GM12878 (cell line): ENCODE data around the gene TLR1. TPM values are rescaled to one million over a fixed set of nuclear protein-coding genes. Genes with fewer than 3 reads are reported as not detected.

ENCODE experiments used
- ATAC-seq: fragments of 200-7000 bp; cut with Tn5 transposase; 3 replicates; pipeline ENCODE4 v1.9.1; 2020; ENCODE audit warnings: mild to moderate bottlenecking, moderate library complexity
- BruUV-seq: library from RNA; stranded (reverse); fragments of 400-500 nt; replicated peaks from 2 replicates; lab custom pipeline; 2021; lab: Mats Ljungman, UMichigan
- CTCF ChIA-PET: fragments of 300-600 bp; sonication (Branson Sonifier 250); formaldehyde crosslinking; extraction: SDS; loops from one replicate; lab custom pipeline; 2021; ENCODE audit warnings: inconsistent platforms; lab: Yijun Ruan, JAX
- POLR2A ChIA-PET: fragments of 350-600 bp; formaldehyde crosslinking; extraction: SDS; loops from one replicate; lab custom pipeline; 2021; ENCODE audit warnings: inconsistent platforms; lab: Charles Lee
- RAD21 ChIA-PET: fragments of 300-600 bp; sonication (Branson Sonifier 250); formaldehyde crosslinking; loops from one replicate; lab custom pipeline; 2023; ENCODE audit warnings: antibody characterized with exemption; ENCODE audit not compliant: unreplicated experiment; lab: Charles Lee
- SMC1A ChIA-PET: fragments of 300-600 bp; sonication (Branson Sonifier 250); formaldehyde crosslinking; loops from one replicate; lab custom pipeline; 2023; ENCODE audit not compliant: unreplicated experiment, uncharacterized antibody; lab: Charles Lee
- DNase-seq: peaks from one replicate; pipeline ENCODE4 v3.0.0-alpha.2; 2011; ENCODE audit warnings: low read depth, low spot score
- FAIRE-seq: peaks from 3 replicates; lab custom pipeline; 2011; peaks lifted over from hg19 to GRCh38; lab: Jason Lieb, UNC
- H2AFZ ChIP-seq: 2 replicates; pipeline ENCODE4 v1.6.0; 2011; ENCODE audit warnings: low read depth, low read length, control low read depth; ENCODE audit not compliant: control insufficient read depth
- H3K27ac ChIP-seq: 2 replicates; pipeline ENCODE4 v1.5.1; 2011; ENCODE audit warnings: control low read depth; ENCODE audit not compliant: control insufficient read depth, insufficient read depth
- H3K27me3 ChIP-seq, 2 experiments: replicated peaks in 1 of 2; 2 replicates each; pipeline versions ENCODE4 v1.6.0 to v1.6.1; 2011; ENCODE audit warnings: low read length in 1 of 2; ENCODE audit not compliant: control insufficient read depth in 2 of 2, insufficient read depth in 2 of 2
- H3K36me3 ChIP-seq, 2 experiments: 2 replicates each; pipeline ENCODE4 v1.5.1; 2011; ENCODE audit warnings: low read length in 1 of 2; ENCODE audit not compliant: control insufficient read depth in 2 of 2, insufficient read depth in 2 of 2
- H3K4me1 ChIP-seq: 2 replicates; pipeline ENCODE4 v1.6.1; 2011; ENCODE audit warnings: mild to moderate bottlenecking, low read length, moderate library complexity, mixed read lengths; ENCODE audit not compliant: control insufficient read depth, insufficient read depth
- H3K4me2 ChIP-seq: 2 replicates; pipeline ENCODE4 v1.6.0; 2011; ENCODE audit warnings: control low read depth; ENCODE audit not compliant: control insufficient read depth, insufficient read depth
- H3K4me3 ChIP-seq: fragments of 200-600 bp; sonication (generic); 2 replicates; pipeline ENCODE4 v1.5.1; 2016
- H3K79me2 ChIP-seq: 2 replicates; pipeline ENCODE4 v1.6.0; 2011; ENCODE audit warnings: low read length; ENCODE audit not compliant: control insufficient read depth, insufficient read depth
- H3K9ac ChIP-seq: 2 replicates; pipeline ENCODE4 v1.8.0; 2011; ENCODE audit warnings: low read length, control low read depth, mixed read lengths; ENCODE audit not compliant: control insufficient read depth, insufficient read depth
- H3K9me3 ChIP-seq: replicated peaks from 3 replicates; pipeline ENCODE4 v1.5.1; 2011; ENCODE audit warnings: mild to moderate bottlenecking, low read length; ENCODE audit not compliant: control insufficient read depth, insufficient read depth
- H4K20me1 ChIP-seq: 2 replicates; pipeline ENCODE4 v1.6.0; 2011; ENCODE audit not compliant: control insufficient read depth, insufficient read depth
- IKZF1 ChIP-seq: fragments of 450-650 bp; conservative IDR thresholded peaks from 2 replicates; pipeline ENCODE4 v1.6.1; 2017; ENCODE audit warnings: antibody characterized with exemption, mild to moderate bottlenecking
- IKZF2 ChIP-seq, 2 experiments: fragments of 450-650 bp; IDR thresholded peaks; 2 replicates each; pipeline ENCODE4 v1.6.1; 2017; ENCODE audit warnings: mild to moderate bottlenecking in 2 of 2, moderate library complexity in 2 of 2
- NFYA ChIP-seq: IDR thresholded peaks from 2 replicates; pipeline ENCODE4 v1.6.1; 2011; ENCODE audit warnings: low read depth, mild to moderate bottlenecking, low read length, improper control_type of control experiment, borderline replicate concordance
- NRF1 ChIP-seq: conservative IDR thresholded peaks from 2 replicates; pipeline ENCODE4 v1.6.1; 2011; ENCODE audit warnings: mild to moderate bottlenecking, low read depth, low read length, improper control_type of control experiment
- PRDM15 ChIP-seq: fragments of 450-650 bp; formaldehyde crosslinking; IDR thresholded peaks from 2 replicates; pipeline ENCODE4 v1.4.0; 2020; ENCODE audit warnings: mild to moderate bottlenecking, moderate library complexity
- RAD51 ChIP-seq: fragments of 450-650 bp; IDR thresholded peaks from 2 replicates; pipeline ENCODE4 v1.6.1; 2016; ENCODE audit warnings: moderate library complexity, mild to moderate bottlenecking, inconsistent platforms
- SMAD1 ChIP-seq: fragments of 450-650 bp; IDR thresholded peaks from 2 replicates; pipeline ENCODE4 v1.6.1; 2018; ENCODE audit warnings: mild to moderate bottlenecking, low read depth; ENCODE audit not compliant: partially characterized antibody
- SREBF1 ChIP-seq: IDR thresholded peaks from 2 replicates; pipeline ENCODE4 v1.6.1; 2012; ENCODE audit warnings: mild to moderate bottlenecking, low read length
- ZNF384 ChIP-seq: IDR thresholded peaks from 2 replicates; pipeline ENCODE4 v1.6.1; 2012; ENCODE audit warnings: low read depth, mild to moderate bottlenecking, low read length, improper control_type of control experiment, borderline replicate concordance
- WGBS: methylation state at CpG from one replicate; pipeline ENCODE4 v1.1.6; 2016; ENCODE audit warnings: low lambda C conversion rate; ENCODE audit not compliant: insufficient replicate concordance, insufficient coverage; ENCODE audit errors: missing lambda C conversion rate; 5-methylcytosine and 5-hydroxymethylcytosine counted together
- in situ Hi-C: fragments of 300-500 bp; cut with MboI; formaldehyde crosslinking; loops from 9 replicates; pipeline ENCODE4 v1.14.3; 2018; ENCODE audit warnings: mixed read lengths
- intact Hi-C: fragments of 100-400 bp; cut with micrococcal nuclease; formaldehyde crosslinking; loops from one replicate; pipeline ENCODE4 v1.14.2; 2022; ENCODE audit not compliant: unreplicated experiment
- polyA plus RNA-seq, 11 experiments: library from polyadenylated mRNA; depleted of rRNA in 4 of 11; unstranded in 6 of 11; stranded (reverse) in 5 of 11; fragments of >200 nt; fragmentation: Nextera tagmentation in 4 of 11; fragmentation: Illumina TruSeq in 1 of 11; extraction: Ambion mirVana in 4 of 11; extraction: Trizol in 1 of 11; gene quantifications; 1 replicate in 1 of 11; 2 replicates in 10 of 11; pipeline versions ENCODE4 v1.2.1 to v1.2.3, GENCODE V29; 2011 to 2016; ENCODE audit warnings: inconsistent platforms in 2 of 11, missing spikeins in 2 of 11, low read depth in 1 of 11
- total RNA-seq, 4 experiments: library from RNA; depleted of rRNA in 3 of 4; stranded (reverse); fragments of >200 nt in 3 of 4; fragmentation: Illumina TruSeq in 1 of 4; extraction: Trizol in 1 of 4; gene quantifications; 2 replicates each; pipeline versions ENCODE4 v1.2.1 to v1.2.3, GENCODE V29; 2013 to 2021

Gene TLR1
- total and polyA plus RNA-seq, 10 of the 15 experiments (the other 5 are each of a cell fraction or from before 2014, with no cell fraction given) = 9.3 to 57.1 (median 20.4) TPM

- TF ChIP-seq NRF1 (no peak), ZNF384 (0 out of 2 replicates have a peak, but pooled peaks have one; percentile 27), SMAD1 (peak; percentile 17), IKZF1 (0 out of 2 replicates have a peak, but pooled peaks have one; percentile 1), NFYA (no peak), PRDM15 (no peak), SREBF1 (no peak), RAD51 (peak; percentile 14; the same call in 1 of the 2 replicates), IKZF2 (IDR thresholded peaks at IDR 0.05) (0 out of 4 replicates have a peak, but pooled peaks of 1 of the 2 experiments have one; percentile 19)
- no peaks in the 10 kb centered on the region for H3K27me3 ChIP-seq
- DNase-seq (no peak), ATAC-seq (no peak), FAIRE-seq (no peak)
- H3K9me3 ChIP-seq = peaks cover 5% of the 10 kb centered on the region
- ChIA-PET CTCF (interaction anchor here (0.5 to 10.8 kb wide), 54 partner anchors 10 to 765 kb away, joined by 3 to 449 read pairs (median 6); partner anchors contain the start of genes FAM114A1, TLR1, TLR10 and TLR6), SMC1A (interaction anchor here (0.6 to 11.0 kb wide), 44 partner anchors 10 to 641 kb away, joined by 3 to 468 read pairs (median 6); partner anchors contain the start of genes FAM114A1, TLR1, TLR10 and TLR6), POLR2A (interaction anchor here (0.7 to 9.8 kb wide), 12 partner anchors 21 to 375 kb away, joined by 3 to 196 read pairs (median 10); partner anchors contain the start of genes TLR1, TLR10 and TLR6), RAD21 (interaction anchor here (0.7 to 9.8 kb wide), 44 partner anchors 9 to 691 kb away, joined by 3 to 437 read pairs (median 6); partner anchors contain the start of genes FAM114A1, TLR1, TLR10 and TLR6)
- intact Hi-C loops = loop anchor here (1.0 to 5.0 kb wide), 3 partner anchors 135 to 376 kb away; partner anchors contain the start of gene TMEM156
- no peaks in the 10 kb centered on the region for H4K20me1 ChIP-seq
- peak overlapping the region; percentile 94; the same call in 1 of the 2 replicates for H3K4me2 ChIP-seq
- in situ Hi-C loops = loop anchor here (5.0 to 25.0 kb wide), 3 partner anchors 98 to 378 kb away; partner anchors contain the start of genes TLR6 and TMEM156
- peak overlapping the region; percentile 51; the same call in 1 of the 2 replicates for H3K4me3 ChIP-seq
- no peak overlapping the region for H2AFZ ChIP-seq
- H3K9ac ChIP-seq = peak overlapping the region; percentile 30
- WGBS = 100% methylated on average over 1 of the region's 1 CpG
- BruUV-seq = no TSS peak
- peaks cover 47% of the 10 kb centered on the region for H3K4me1 ChIP-seq
- H3K36me3 ChIP-seq = no peaks in the 10 kb centered on the region
- peak overlapping the region; percentile 95 for H3K27ac ChIP-seq
- peaks cover 11% of the 10 kb centered on the region for H3K79me2 ChIP-seq
Measured at GRCh38 chr4:38759790-38760122, 44.8 kb downstream of the TLR1 start.
